Frontal cortex (tissue), 4 donors: ENCODE data around the gene HMCN1. TPM values are rescaled to one million over a fixed set of nuclear protein-coding genes. Genes with fewer than 3 reads are reported as not detected.
A peak's percentile ranks its signal among the peaks of the same experiment; 100 is the strongest.
"Not testable (repeated sequence)": the region's sequence is repeated elsewhere in the genome, so short reads cannot be mapped to it uniquely, and the experiment has no call there.

Experiments used
- DNase-seq, 2 donors: peaks; one replicate each; pipeline ENCODE4 v3.0.0; 2012; ENCODE audit warnings: low spot score in 2 of 2
- FAIRE-seq: peaks from 2 replicates; lab custom pipeline; 2012; peaks lifted over from hg19 to GRCh38; lab: Jason Lieb, UNC
- total RNA-seq: library from RNA; depleted of rRNA; stranded (reverse); fragments of >200 nt; gene quantifications from one replicate; pipeline ENCODE4 v1.2.3, GENCODE V29; 2014
- donor health status: control.
- donor health status: control.
- donor health status: control.

HMCN1 gene
- total RNA-seq, 1 donor from 2014 or later = 1.6 TPM

DNA sequence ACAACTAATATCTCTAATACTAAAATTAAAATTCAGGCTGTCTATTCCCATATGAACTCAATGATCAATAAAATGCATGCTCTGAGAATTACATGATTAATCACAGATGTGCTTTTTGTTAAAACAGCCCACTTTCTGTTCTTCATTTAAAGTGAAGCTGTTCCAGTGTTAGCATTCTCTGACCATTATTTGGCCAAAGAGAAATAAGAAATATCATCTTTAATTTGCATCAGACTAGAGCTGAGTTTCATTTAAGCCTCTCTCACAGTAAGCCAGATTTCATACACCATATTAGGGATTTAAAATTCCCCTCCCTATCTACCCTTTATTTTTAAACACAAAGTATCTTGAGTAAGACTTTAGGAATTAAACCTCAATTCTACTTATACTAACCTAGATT is 379.3 kb downstream of the HMCN1 start:
- DNase-seq (no peak), FAIRE-seq (no peak)

DNA sequence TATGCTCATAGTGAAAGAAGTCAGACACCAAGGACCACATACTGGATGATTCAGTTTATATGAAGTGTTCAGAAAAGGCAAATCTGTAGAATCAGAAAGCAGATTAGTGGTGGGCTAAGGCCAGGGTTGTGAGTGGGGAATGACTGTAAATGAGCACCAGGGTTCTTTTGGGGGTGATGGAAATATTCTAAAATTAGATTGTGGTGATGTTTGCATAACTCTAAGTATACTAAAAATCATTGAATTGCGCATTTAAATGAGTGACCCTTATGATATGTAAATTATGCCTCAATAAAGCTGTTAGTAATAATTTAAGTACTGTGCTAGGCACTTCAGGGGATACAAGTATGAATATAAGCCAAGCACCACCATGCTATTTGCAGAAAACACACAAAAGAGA is 384.5 kb downstream of the HMCN1 start:
- no peak for FAIRE-seq
- no peak for DNase-seq

DNA sequence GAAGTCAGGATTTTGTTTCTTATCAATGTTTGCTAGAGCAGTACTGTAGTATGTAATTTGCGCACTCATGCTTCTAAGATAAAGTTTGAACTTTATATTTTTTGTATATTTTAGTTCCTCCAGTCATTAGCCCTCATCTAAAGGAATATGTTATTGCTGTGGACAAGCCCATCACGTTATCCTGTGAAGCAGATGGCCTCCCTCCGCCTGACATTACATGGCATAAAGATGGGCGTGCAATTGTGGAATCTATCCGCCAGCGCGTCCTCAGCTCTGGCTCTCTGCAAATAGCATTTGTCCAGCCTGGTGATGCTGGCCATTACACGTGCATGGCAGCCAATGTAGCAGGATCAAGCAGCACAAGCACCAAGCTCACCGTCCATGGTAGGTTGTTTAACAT is 388.6 kb downstream of the HMCN1 start:
- FAIRE-seq (no peak), DNase-seq (no peak)

DNA sequence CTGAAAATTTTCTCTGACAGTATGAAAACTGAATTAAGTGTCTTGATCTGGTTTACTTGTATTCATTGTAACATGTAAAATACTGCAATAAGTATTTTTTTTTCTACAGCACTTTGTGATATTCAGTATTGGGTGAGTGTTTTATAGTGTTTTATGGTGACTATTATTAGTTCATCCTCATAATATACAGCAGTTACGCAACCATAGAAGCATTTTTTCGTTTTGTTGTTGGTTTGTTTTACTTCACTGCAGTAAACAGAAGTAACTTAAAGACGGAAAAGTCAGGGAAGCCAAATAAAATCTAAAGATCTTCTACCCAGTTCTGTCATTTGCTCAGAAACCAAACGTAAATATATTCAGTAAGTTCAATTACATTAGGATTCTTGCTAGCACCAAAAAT is 390.8 kb downstream of the HMCN1 start:
- FAIRE-seq (no peak), DNase-seq (no peak)

DNA sequence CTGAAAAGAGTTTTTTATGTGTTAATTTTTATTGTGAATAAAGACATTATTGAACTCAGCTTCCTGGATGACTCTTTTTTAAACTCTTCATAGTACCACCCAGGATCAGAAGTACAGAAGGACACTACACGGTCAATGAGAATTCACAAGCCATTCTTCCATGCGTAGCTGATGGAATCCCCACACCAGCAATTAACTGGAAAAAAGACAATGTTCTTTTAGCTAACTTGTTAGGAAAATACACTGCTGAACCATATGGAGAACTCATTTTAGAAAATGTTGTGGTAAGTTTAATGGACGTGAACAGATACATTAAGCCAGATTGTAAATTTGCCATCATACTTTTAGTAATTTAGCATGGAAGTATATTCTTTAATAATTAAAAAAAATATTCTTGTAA is 391.3 kb downstream of the HMCN1 start:
- FAIRE-seq = no peak
- no peak for DNase-seq

DNA sequence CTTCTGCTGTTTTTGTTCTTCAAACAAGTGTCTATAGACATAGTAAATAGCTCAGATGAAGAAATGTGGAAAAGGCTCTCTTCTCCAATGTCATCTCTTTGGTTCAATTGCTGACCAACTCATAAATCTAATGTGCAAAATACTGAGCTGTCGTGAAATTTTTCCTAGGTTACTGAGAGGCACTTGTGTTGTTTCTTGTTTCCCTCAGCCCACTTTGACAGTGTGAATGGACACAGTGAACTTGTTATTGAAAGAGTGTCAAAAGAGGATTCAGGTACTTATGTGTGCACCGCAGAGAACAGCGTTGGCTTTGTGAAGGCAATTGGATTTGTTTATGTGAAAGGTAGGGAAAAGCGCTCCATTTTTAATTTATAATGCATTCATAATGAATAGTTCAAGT is 395.6 kb downstream of the HMCN1 start:
- no peak for DNase-seq

DNA sequence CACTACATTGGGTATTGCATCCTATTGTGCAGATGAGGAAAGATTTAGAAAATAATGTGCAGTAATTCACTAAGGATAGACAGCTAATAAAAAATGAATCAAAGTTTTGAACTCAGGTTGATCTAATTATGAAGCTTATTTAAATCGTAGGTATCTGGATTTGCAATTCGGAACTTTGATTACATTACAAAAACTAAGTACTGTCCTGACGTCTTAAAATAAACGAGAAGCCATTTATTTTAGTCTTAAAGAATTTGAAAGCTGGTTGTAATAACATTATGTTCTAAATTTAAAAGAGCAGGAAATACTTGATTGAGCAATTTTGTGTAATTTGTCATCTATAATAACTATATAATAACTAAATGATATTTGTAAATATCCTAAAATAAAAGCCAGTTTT is 404.9 kb downstream of the HMCN1 start:
- DNase-seq (no peak), FAIRE-seq (no peak)

More for the DNA sequence above, 395.6 kb downstream of the HMCN1 start:
- FAIRE-seq = no peak

DNA sequence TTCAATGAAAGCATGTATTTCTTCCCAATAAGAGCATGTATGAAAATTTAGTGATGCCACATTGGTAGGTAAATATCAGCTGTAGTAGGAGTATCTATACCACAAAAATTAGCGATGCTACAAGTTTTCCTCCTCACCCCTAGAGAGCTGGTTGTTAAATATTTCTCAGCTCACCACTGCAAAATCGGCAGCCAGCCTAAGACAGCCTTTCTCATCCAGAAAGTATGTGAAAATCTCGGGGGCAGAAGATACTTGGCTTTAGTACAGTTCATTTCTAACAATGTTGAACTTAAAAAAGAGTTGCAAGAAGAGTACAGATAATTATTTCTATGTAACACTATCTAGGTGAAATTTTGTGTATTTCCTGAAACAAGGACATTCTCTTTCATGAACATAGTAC is 405.5 kb downstream of the HMCN1 start:
- no peak for FAIRE-seq
- DNase-seq = no peak

DNA sequence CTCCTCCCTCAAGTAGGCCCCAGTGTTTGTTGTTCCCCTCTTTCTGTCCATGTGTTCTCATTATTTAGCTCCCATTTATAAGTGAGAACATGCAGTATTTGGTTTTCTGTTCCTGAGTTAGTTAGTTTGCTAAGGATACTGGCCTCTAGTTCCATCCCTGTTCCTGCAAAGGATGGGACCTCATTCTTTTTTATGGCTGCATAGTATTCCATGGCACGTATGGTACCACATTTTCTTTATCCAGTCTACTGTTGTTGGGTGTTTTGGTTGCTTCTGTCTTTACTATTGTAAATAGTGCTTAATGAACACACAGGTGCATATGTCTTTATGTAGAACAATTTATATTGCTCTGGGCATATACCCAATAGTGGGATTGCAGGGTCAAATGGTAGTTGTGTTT is 408.0 kb downstream of the HMCN1 start:
- DNase-seq = no peak
- no peak for FAIRE-seq

DNA sequence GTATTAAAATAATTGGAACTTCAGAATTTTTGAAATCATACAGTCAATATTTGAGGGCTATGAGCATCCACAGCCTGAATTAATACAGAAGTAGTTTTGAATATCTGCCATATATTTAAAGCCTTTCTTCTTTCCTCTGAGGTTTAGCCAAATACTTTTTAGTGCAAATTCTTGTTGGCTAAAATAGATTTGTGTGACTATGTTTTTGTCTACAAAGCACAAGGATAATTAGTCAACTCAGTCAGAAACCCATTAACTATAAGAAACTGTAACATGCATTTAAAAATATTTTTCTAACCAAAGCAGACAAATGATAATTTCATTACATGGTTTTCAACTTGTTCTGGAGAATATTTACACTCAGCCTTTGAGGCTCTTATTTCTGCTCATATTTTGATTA is 408.7 kb downstream of the HMCN1 start:
- no peak for FAIRE-seq
- no peak for DNase-seq

DNA sequence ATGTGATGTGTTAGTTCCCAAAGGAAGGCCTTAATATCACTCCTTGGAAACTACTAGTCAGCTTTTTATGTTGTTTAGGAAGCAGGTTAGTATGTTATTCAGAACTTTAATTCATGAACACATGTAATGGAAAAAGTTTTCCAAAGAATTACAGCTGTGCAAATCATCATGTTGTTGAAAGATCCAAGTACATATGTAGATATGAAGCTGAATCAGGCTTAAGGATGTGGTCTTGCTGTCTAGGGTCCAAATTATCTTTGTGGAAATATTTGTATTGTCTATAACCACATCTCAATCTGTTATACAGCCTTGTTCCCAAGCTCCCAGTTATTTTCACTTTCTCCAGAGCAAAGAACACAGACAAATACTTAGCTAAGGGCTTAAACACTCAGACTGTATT is 409.3 kb downstream of the HMCN1 start:
- DNase-seq = no peak
- no peak for FAIRE-seq

DNA sequence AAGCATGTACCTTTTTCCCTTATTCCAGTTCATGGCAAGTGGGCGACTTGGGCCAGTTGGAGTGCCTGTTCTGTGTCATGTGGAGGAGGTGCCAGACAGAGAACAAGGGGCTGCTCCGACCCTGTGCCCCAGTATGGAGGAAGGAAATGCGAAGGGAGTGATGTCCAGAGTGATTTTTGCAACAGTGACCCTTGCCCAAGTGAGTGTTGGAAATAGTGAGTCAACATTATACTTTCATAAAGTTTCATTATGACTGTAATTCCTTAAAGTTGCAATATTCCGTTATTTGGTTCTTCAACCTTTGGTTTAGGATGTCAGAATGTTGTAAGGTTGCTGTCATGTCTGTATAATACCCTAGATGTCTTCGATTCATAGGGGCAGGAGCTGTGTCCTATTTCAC is 410.3 kb downstream of the HMCN1 start:
- DNase-seq (no peak), FAIRE-seq (no peak)

DNA sequence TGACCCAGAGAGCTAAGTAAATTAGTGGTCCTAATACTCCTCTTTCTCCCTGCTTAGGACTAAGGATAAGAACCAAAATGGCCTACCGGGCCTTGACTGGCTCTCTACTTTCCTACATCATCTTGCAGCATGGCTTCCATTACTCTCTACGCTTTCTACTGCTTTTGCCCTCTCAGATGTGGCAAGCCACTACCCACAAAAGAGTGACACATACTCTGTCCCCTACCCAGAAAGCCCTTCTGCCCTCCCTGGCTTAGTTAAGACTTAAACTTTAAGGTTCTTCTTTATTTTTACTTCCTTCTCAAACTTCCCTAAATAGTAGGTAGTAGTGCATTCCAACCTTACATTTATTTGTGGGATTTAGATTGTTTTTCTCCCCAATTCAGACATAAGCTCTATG is 412.8 kb downstream of the HMCN1 start:
- no peak for DNase-seq
- FAIRE-seq = no peak

DNA sequence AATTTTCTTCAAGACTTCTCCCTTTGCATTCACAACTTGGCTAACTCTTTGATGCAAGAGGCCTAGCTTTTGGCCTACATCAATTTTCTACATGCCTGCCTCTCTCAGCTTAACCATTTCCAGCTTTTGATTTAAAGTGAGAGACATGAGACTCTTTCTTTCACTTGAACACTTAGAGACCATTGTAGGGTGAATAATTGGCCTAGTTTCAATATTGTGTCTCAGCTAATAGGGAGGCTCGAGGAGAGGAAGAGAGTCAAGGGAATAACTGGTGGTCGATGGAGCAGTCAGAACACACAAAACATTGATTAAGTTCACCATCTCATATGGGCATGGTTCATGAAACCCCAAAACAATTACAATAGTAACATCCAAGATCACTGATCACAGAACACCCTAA is 415.4 kb downstream of the HMCN1 start:
- DNase-seq = no peak
- FAIRE-seq = no peak

DNA sequence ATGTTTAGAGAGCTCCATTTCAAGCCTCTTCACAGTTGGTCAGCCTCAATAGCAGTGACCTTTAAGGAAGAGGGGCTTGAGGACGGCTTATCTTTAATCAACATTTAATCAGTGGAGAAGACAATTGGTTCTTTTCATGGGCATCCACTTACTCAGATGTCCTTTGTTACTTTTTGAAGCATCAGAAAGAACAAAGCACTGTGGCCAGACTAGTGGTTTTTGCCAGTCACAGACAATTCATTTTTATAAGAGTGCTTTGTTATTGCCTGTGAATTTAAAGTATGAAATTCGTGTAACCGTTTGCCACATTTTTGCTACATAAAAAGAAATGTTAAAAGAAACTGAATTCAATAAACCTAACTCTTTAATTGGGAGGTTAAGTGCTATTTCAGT is 418.0 kb downstream of the HMCN1 start:
- FAIRE-seq (no peak), DNase-seq (no peak)

DNA sequence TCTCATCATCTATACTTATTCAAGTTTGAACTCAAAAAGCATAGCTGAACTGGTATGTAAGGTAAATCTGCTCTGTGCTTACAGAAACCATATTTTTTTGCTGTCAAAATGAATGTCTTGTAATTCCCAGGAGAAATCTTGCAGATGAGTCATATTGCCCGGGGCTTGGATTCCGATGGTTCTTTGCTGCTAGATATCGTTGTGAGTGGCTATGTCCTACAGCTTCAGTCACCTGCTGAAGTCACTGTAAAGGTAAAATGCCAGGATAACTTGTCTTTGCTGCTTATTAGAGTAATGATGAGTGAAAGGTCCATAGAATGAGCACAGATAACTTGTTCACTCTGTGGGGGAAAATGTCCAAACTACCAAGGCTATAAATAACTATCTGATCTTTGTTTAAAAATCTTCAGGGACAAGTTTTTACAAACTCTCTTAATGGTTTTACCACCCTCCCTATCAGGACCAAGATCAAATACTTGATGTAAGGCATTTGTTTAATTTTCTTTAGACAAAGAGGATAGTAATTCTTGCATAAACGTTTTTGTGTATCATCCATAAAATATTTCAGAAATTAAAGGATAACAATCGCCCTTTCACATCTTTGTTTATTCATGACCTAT is 418.5 kb downstream of the HMCN1 start:
- FAIRE-seq = peak; percentile 30
- no peak for DNase-seq

DNA sequence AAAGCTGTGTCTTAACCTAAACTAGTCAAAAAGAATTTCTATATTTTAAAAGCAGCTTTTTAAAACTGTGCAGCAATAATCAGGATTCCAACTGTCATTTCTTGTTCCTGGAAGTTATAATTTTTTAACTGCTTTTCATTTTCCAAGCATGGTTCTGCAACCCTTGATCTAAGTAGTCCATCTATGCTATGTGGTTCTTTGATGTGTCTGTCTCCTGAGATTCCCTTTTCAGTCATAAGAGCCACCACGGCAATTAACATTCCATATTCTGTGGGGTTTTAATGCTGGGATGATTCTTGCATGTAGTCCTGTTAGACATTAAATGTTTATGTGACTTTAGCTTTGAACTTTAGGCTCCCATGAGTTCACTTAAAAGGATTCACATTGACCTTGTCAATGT is 420.5 kb downstream of the HMCN1 start:
- DNase-seq = no peak
- FAIRE-seq = no peak

DNA sequence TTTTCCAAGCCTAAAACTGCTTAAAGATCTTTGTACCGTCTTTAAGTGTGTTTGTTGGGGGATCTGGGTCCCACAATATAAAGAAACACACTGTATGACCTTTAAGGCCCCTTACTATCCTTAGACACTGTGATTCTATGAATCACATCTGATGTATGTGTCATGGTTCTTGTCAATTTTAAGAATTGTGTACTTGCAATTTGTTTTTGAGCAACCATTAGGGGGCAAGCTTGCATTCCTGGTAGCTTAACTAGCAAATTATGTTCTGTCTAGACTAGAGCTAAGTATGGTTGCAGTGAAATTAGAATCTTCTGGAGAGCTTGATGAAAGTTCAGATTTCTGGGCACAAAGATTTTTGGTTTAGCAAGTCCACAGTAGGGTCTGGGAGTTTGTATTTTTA is 421.4 kb downstream of the HMCN1 start:
- FAIRE-seq = no peak
- DNase-seq = peak in 1 of 2 donors; percentile 2

DNA sequence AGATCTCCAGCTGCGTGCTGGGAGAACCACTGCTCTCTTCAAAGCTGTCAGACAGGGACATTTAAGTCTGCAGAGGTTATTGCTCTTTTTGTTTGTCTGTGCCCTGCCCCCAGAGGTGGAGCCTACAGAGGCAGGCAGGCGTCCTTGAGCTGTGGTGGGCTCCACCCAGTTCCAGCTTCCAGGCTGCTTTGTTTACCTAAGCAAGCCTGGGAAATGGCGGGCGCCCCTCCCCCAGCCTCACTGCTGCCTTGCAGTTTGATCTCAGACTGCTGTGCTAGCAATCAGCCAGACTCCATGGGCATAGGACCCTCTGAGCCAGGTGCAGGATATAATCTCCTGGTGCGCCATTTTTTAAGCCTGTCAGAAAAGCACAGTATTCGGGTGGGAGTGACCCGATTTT is 428.7 kb downstream of the HMCN1 start:
- FAIRE-seq, DNase-seq: not testable (repeated sequence)

DNA sequence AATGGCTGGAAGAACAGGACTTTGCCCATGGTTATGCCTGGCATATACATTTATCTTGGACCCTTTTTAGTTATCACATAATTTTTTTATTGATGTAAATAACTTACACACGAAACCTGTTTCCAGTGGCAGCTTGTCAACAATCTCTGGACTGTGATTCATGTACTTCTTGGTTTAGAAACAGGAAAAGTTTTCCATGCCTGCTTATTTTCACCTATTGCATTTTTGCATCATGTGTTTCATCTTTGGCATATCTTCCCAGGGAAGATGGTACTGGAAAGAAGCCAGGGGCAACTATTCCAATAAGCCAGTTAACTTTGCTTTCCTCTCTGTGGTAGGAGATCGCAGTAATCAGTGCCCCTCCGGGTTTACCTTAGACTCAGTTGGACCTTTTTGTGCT is 430.6 kb downstream of the HMCN1 start:
- no peak for DNase-seq
- no peak for FAIRE-seq

DNA sequence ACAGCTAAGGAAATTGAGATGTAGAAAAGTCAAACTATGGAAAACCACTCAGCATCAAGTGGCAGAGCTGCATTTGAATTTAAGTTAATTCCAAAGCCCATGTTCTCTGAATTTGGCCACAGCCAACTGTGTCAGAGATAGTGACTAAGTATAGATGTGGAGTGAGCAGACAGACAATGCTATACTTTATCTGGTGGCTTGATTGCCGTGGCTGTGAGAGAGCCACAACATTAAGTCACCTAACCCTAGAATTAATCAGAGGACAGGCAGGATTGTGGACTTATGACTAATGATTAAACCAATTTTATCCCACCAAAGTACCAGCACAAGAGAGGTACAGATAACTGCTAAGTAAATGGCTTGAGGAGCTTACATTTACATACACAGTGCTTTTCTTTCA is 431.1 kb downstream of the HMCN1 start:
- no peak for FAIRE-seq
- no peak for DNase-seq

DNA sequence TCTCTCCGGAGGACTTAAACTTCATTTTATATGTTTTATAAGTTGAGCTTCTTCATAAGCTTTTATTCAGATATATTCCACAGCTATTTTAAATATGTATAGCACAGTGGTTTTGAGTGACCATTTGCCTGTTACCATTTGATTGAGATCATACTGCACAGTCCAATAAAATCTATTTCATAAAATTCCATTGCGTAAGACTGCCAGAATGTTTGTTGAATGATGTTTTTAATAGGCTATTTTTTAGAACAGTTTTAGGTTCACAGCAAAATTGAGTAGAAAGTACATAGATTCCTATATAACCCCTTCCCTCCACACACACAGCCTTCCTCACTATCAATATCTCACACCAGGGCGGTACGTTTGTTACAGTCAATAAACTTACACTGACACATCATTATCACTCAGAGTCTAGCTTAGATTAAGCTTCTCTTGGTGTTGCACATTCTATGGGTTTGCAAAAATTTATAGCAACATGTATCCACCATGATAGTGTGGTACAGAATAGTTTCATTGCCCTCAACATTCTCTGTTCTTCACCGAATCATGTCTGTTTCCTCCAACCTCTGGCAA is 433.0 kb downstream of the HMCN1 start:
- DNase-seq (no peak), FAIRE-seq (no peak)
